Neural cell (in vitro differentiated cells): Measurements from ENCODE around the gene CWC25. TPM values are rescaled to one million over a fixed set of nuclear protein-coding genes. Genes with fewer than 3 reads are reported as not detected.

Experiments
- H2AFZ ChIP-seq: fragments of 200-600, 300-800 bp; sonication (generic), shearing (Covaris generic); 2 replicates; pipeline ENCODE4 v1.6.0; 2014; ENCODE audit warnings: low read depth, mild to moderate bottlenecking, antibody characterized with exemption, low read length, moderate library complexity
- H3F3A ChIP-seq: fragments of 200-600 bp; shearing (Covaris generic); 2 replicates; pipeline ENCODE4 v1.6.1; 2016; ENCODE audit warnings: mild to moderate bottlenecking, moderate library complexity, mixed read lengths, antibody characterized with exemption, low read length; ENCODE audit not compliant: insufficient read depth, poor library complexity, severe bottlenecking
- H3K27ac ChIP-seq: fragments of 200-600, 300-800 bp; sonication (generic), shearing (Covaris generic); 2 replicates; pipeline ENCODE4 v1.5.1; 2014; ENCODE audit warnings: mild to moderate bottlenecking, low read length, moderate library complexity
- H3K27me3 ChIP-seq: fragments of 300-800, 200-600 bp; sonication (generic), shearing (Covaris generic); 2 replicates; pipeline ENCODE4 v1.6.0; 2014; ENCODE audit warnings: mild to moderate bottlenecking, low read depth, low read length, moderate library complexity; ENCODE audit not compliant: insufficient read depth
- H3K36me3 ChIP-seq: fragments of 300-800, 200-600 bp; sonication (generic), shearing (Covaris generic); 2 replicates; pipeline ENCODE4 v1.5.1; 2014; ENCODE audit warnings: mild to moderate bottlenecking, antibody characterized with exemption, low read length, moderate library complexity; ENCODE audit not compliant: insufficient read depth
- H3K4me2 ChIP-seq: fragments of 300-800, 200-600 bp; sonication (generic), shearing (Covaris generic); 2 replicates; pipeline ENCODE4 v1.6.0; 2014; ENCODE audit warnings: mild to moderate bottlenecking, low read length
- H3K4me3 ChIP-seq: fragments of 300-800, 200-600 bp; sonication (generic), shearing (Covaris generic); 2 replicates; pipeline ENCODE4 v1.5.1; 2014; ENCODE audit warnings: mild to moderate bottlenecking, low read length, moderate library complexity
- H3K79me2 ChIP-seq: fragments of 200-600 bp; shearing (Covaris generic); replicated peaks from 2 replicates; pipeline ENCODE4 v1.6.0; 2014; ENCODE audit warnings: mild to moderate bottlenecking, low read length, moderate library complexity; ENCODE audit not compliant: insufficient read depth
- H3K9ac ChIP-seq: fragments of 300-800, 200-600 bp; sonication (generic), shearing (Covaris generic); 2 replicates; pipeline ENCODE4 v1.6.1; 2016; ENCODE audit warnings: mild to moderate bottlenecking, low read length, mixed read lengths
- H3K9me2 ChIP-seq: fragments of 200-600 bp; shearing (Covaris generic); 2 replicates; pipeline ENCODE4 v1.6.1; 2016; ENCODE audit warnings: mild to moderate bottlenecking, low read length, mixed read lengths; ENCODE audit not compliant: insufficient read depth
- H3K9me3 ChIP-seq: fragments of 200-600, 300-800 bp; sonication (generic), shearing (Covaris generic); 2 replicates; pipeline ENCODE4 v1.6.1; 2016; ENCODE audit warnings: mild to moderate bottlenecking, mixed run types, low read length, moderate library complexity, mixed read lengths
- H4K20me1 ChIP-seq: fragments of 200-600 bp; shearing (Covaris generic); 2 replicates; pipeline ENCODE4 v1.6.1; 2016; ENCODE audit warnings: mild to moderate bottlenecking, mixed run types; ENCODE audit not compliant: insufficient read depth
- EP300 ChIP-seq: fragments of 450-650 bp; conservative IDR thresholded peaks from 2 replicates; pipeline ENCODE4 v1.6.1; 2014; ENCODE audit warnings: antibody characterized with exemption, mild to moderate bottlenecking, moderate library complexity; ENCODE audit not compliant: poor library complexity, severe bottlenecking
- EZH2 ChIP-seq: fragments of 200-600, 300-800 bp; shearing (Covaris generic), sonication (generic); IDR thresholded peaks from 2 replicates; pipeline ENCODE4 v1.6.1; 2014; ENCODE audit warnings: antibody characterized with exemption, low read length, borderline replicate concordance, mild to moderate bottlenecking; ENCODE audit not compliant: insufficient read depth, poor library complexity, severe bottlenecking
- MXI1 ChIP-seq: fragments of 450-650 bp; conservative IDR thresholded peaks from 2 replicates; pipeline ENCODE4 v1.6.1; 2014; ENCODE audit warnings: antibody characterized with exemption, mild to moderate bottlenecking; ENCODE audit not compliant: poor library complexity, severe bottlenecking
- POLR2AphosphoS5 ChIP-seq: IDR thresholded peaks from 2 replicates; pipeline ENCODE4 v1.6.1; 2012
- RAD21 ChIP-seq: fragments of 450-650 bp; conservative IDR thresholded peaks from 2 replicates; pipeline ENCODE4 v1.6.1; 2014; ENCODE audit warnings: antibody characterized with exemption, mild to moderate bottlenecking, moderate library complexity
- REST ChIP-seq: IDR thresholded peaks from 2 replicates; pipeline ENCODE4 v1.6.1; 2012; ENCODE audit warnings: borderline replicate concordance
- SMC3 ChIP-seq: fragments of 450-650 bp; conservative IDR thresholded peaks from 2 replicates; pipeline ENCODE4 v1.6.1; 2014; ENCODE audit warnings: antibody characterized with exemption, mild to moderate bottlenecking, moderate library complexity; ENCODE audit not compliant: poor library complexity
- TAF1 ChIP-seq: IDR thresholded peaks from 2 replicates; pipeline ENCODE4 v1.6.1; 2012; ENCODE audit warnings: low read depth
- polyA plus RNA-seq: library from polyadenylated mRNA; depleted of rRNA; stranded (reverse); fragments of >200 nt; gene quantifications from 2 replicates; pipeline ENCODE4 v1.2.3, GENCODE V29; 2014
- TF ChIP-seq, protein P1 (sequence below): fragments of 450-650 bp; IDR thresholded peaks from 2 replicates; pipeline ENCODE4 v1.5.1; 2014; ENCODE audit warnings: antibody characterized with exemption, mild to moderate bottlenecking, moderate library complexity; ENCODE audit not compliant: poor library complexity, severe bottlenecking

The CWC25 gene
- polyA plus RNA-seq, 1 donor from 2014 or later, result 15.4 TPM

- Histone ChIP-seq H3K27me3 (no peaks in the 10 kb centered on the region), H2AFZ (no peak overlapping the region), H3K4me3 (peak overlapping the region; percentile 98), H3K79me2 (peaks cover 53% of the 10 kb centered on the region), H3F3A (peaks cover 5% of the 10 kb centered on the region), H4K20me1 (peaks cover 4% of the 10 kb centered on the region), H3K4me2 (peak overlapping the region; percentile 99), H3K9me2 (no peaks in the 10 kb centered on the region), H3K9ac (peak overlapping the region; percentile 99), H3K27ac (peak overlapping the region; percentile 99), H3K9me3 (no peaks in the 10 kb centered on the region), H3K36me3 (no peaks in the 10 kb centered on the region)
- TF ChIP-seq MXI1 (no peak), EP300 (no peak), REST (no peak), EZH2 (no peak), SMC3 (no peak), RAD21 (no peak), TAF1 (no peak), POLR2AphosphoS5 (no peak)
- TF ChIP-seq, protein P1, sequence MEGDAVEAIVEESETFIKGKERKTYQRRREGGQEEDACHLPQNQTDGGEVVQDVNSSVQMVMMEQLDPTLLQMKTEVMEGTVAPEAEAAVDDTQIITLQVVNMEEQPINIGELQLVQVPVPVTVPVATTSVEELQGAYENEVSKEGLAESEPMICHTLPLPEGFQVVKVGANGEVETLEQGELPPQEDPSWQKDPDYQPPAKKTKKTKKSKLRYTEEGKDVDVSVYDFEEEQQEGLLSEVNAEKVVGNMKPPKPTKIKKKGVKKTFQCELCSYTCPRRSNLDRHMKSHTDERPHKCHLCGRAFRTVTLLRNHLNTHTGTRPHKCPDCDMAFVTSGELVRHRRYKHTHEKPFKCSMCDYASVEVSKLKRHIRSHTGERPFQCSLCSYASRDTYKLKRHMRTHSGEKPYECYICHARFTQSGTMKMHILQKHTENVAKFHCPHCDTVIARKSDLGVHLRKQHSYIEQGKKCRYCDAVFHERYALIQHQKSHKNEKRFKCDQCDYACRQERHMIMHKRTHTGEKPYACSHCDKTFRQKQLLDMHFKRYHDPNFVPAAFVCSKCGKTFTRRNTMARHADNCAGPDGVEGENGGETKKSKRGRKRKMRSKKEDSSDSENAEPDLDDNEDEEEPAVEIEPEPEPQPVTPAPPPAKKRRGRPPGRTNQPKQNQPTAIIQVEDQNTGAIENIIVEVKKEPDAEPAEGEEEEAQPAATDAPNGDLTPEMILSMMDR, result no peak
Observed at GRCh38 chr17:38871247-38872015, 46.3 kb upstream of the CWC25 start.

- H3K27ac ChIP-seq, result peak overlapping the region; percentile 99
- no peaks in the 10 kb centered on the region for H3K36me3 ChIP-seq
- H4K20me1 ChIP-seq, result peaks cover 4% of the 10 kb centered on the region
- peaks cover 49% of the 10 kb centered on the region for H3K79me2 ChIP-seq
- TF ChIP-seq RAD21 (no peak), MXI1 (no peak), EZH2 (no peak), SMC3 (no peak)
- TF ChIP-seq, protein P1, result peak; percentile 5
- H3K4me2 ChIP-seq, result peak overlapping the region; percentile 99
- H2AFZ ChIP-seq, result peak overlapping the region; percentile 33
- peak overlapping the region; percentile 98 for H3K4me3 ChIP-seq
- H3K9me2 ChIP-seq, result no peaks in the 10 kb centered on the region
- H3K9ac ChIP-seq, result peak overlapping the region; percentile 99
- H3F3A ChIP-seq, result peaks cover 5% of the 10 kb centered on the region
- no peaks in the 10 kb centered on the region for H3K27me3 ChIP-seq
- H3K9me3 ChIP-seq, result no peaks in the 10 kb centered on the region
Observed at GRCh38 chr17:38870259-38871165, 45.4 kb upstream of the CWC25 start.
